Activated CD4-positive, alpha-beta T cell treated with anti-CD3 and anti-CD28 coated beads for 36 hours (primary cell): ENCODE measurements around the gene TTC23. TPM values are rescaled to one million over a fixed set of nuclear protein-coding genes. Genes with fewer than 3 reads are reported as not detected.
A peak's percentile ranks its signal among the peaks of the same experiment; 100 is the strongest.

Source experiments
- ATAC-seq: fragments of 200-7000 bp; cut with Tn5 transposase; one replicate; pipeline ENCODE4 v1.10.0; 2021; ENCODE audit warnings: mild to moderate bottlenecking, moderate library complexity
- CTCF ChIA-PET: fragments of 350-600 bp; sonication (Branson Sonifier 250); formaldehyde crosslinking; loops from one replicate; lab custom pipeline; 2021; ENCODE audit warnings: antibody characterized with exemption; lab: Charles Lee
- POLR2A ChIA-PET: fragments of 350-600 bp; sonication (Branson Sonifier 250); formaldehyde crosslinking; loops from one replicate; lab custom pipeline; 2021; ENCODE audit warnings: antibody characterized with exemption, inconsistent platforms; lab: Charles Lee
- DNase-seq: peaks from one replicate; pipeline ENCODE4 v3.0.0-alpha.2; 2020
- H3K27ac Mint-ChIP-seq: one replicate; pipeline ENCODE4 v1.8.0; 2021; ENCODE audit warnings: mixed read lengths
- H3K27me3 Mint-ChIP-seq: one replicate; pipeline ENCODE4 v1.8.0; 2021; ENCODE audit warnings: mixed read lengths
- H3K36me3 Mint-ChIP-seq: one replicate; pipeline ENCODE4 v1.8.0; 2021; ENCODE audit warnings: low read depth, mixed read lengths
- H3K4me1 Mint-ChIP-seq: one replicate; pipeline ENCODE4 v1.8.0; 2021; ENCODE audit warnings: mixed read lengths
- H3K4me3 Mint-ChIP-seq: one replicate; pipeline ENCODE4 v1.8.0; 2021; ENCODE audit warnings: mild to moderate bottlenecking, moderate library complexity, mixed read lengths
- H3K9me3 Mint-ChIP-seq: one replicate; pipeline ENCODE4 v1.8.0; 2021; ENCODE audit warnings: low read depth, mixed read lengths
- intact Hi-C, 2 experiments: fragments of 100-400 bp; cut with DNase I in 1 of 2; cut with micrococcal nuclease in 1 of 2; formaldehyde crosslinking; loops; one replicate each; pipeline versions ENCODE4 v1.14.2 to v1.15.1; 2022 to 2024; cut with DNase I, micrococcal nuclease
- total RNA-seq, 2 experiments: library from RNA; stranded (reverse); gene quantifications; one replicate each; pipeline ENCODE4 v1.2.3, GENCODE V29; 2021

TTC23 gene
- total RNA-seq, 2 experiments from 2014 or later, result 5.5 to 9.0 TPM

DNA sequence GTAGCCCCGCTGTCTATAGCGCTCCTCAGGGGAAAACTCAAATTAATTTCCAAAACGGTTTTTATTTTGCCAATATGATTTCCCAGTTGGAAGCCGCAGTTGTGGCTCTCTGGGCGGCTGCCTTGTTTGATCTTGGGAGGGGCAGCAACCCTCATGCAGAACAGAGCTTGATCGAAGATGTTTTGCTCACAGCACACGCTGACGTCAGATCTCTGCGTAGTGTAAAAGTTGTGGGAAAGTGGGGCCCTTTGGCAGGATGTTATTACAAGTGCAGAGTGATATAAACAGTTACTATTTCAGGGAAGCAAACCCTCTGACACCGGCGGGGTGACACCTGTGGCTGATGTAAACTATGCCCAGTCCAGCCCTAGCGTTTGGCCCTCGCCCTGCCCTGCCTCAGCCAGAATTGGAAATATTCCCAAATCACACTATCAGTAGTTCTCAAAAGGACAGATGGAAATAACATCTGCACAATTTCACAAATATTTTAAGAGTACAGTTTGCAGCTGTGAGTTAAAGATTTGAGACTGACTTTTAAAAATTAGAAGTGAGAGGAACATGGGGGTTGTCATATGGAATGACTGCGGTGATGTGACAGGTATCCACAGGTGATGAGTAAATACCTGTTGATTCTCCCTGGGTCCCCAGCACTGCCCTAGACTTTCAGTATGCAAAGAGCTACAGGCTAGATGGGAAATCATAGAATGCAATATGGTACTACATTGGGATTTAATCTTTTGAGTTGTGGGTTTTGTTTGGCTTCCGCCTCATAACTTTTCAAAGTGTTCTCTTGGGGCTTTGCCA lies 142.8 kb downstream of the TTC23 start:
- Mint-ChIP-seq H3K27me3 (peaks cover 31% of the 10 kb centered on the region), H3K36me3 (no peaks in the 10 kb centered on the region), H3K4me1 (no peaks in the 10 kb centered on the region), H3K27ac (no peak overlapping the region), H3K9me3 (no peaks in the 10 kb centered on the region), H3K4me3 (peak overlapping the region; percentile 1)
- DNase-seq (no peak), ATAC-seq (no peak)
- intact Hi-C loops, result no loop called here
- ChIA-PET POLR2A (no interaction called here), CTCF (interaction anchor here (0.6 to 1.9 kb wide), 6 partner anchors 11 to 610 kb away, joined by 3 to 8 read pairs (median 3); no protein-coding TSS in a partner anchor)

GRCh38 chr15:99105514-99106341 lies 143.7 kb downstream of the TTC23 start:
- CTCF ChIA-PET, result interaction anchor here (0.5 to 1.9 kb wide), 23 partner anchors 12 to 880 kb away, joined by 3 to 8 read pairs (median 4); no protein-coding TSS in a partner anchor
- no peaks in the 10 kb centered on the region for H3K9me3 Mint-ChIP-seq
- DNase-seq (peak; percentile 67), ATAC-seq (peak; percentile 74)
- H3K4me3 Mint-ChIP-seq, result peak overlapping the region; percentile 26
- intact Hi-C loops, result loop anchor here (1.0 to 2.0 kb wide), 3 partner anchors 108 to 649 kb away; no protein-coding TSS in a partner anchor
- H3K36me3 Mint-ChIP-seq, result no peaks in the 10 kb centered on the region
- H3K27me3 Mint-ChIP-seq, result peaks cover 34% of the 10 kb centered on the region
- POLR2A ChIA-PET, result no interaction called here
- no peak overlapping the region for H3K27ac Mint-ChIP-seq
- H3K4me1 Mint-ChIP-seq, result no peaks in the 10 kb centered on the region

DNA sequence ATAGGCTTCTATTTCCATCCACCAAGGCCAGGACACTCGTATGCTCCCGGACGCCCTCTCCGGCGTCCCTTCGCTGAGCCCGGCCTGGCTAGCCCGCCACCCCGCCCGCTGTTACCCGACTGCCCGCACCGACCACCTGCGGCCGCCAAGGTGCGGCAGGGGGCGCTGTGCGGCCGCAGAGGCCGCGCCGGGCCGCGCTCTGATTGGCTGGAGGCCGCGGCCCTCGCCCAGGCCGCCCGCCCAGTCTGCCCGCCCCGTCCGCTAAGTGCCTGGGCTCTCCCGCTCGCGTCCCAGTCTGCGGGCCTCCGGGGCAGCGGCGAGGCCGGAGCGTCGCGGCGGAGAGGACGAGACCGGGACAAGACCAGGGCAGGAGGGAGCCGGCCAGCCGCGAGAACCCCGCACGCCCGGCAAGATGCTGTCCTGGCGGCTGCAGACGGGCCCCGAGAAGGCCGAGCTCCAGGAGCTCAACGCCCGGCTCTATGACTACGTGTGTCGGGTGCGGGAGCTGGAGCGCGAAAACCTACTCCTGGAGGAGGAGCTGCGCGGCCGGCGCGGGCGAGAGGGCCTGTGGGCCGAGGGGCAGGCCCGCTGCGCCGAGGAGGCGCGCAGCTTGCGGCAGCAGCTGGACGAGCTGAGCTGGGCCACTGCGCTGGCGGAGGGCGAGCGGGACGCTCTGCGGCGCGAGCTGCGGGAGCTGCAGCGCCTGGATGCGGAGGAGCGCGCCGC lies 144.4 kb downstream of the TTC23 start, which contains the start of gene SYNM:
Gene SYNM, plus strand, starts transcription at position 293 of the 726 bp plus-strand sequence. Its CDS starts 120 bp downstream, at position 413.
- ChIA-PET CTCF (interaction anchor here (0.6 to 1.9 kb wide), 22 partner anchors 13 to 651 kb away, joined by 3 to 8 read pairs (median 4); no protein-coding TSS in a partner anchor), POLR2A (no interaction called here)
- ATAC-seq, result peak; percentile 63
- Mint-ChIP-seq H3K4me1 (no peaks in the 10 kb centered on the region), H3K4me3 (peak within 1 kb of the TSS; percentile 51), H3K36me3 (no peaks in the 10 kb centered on the region), H3K27me3 (peaks cover 39% of the 10 kb centered on the region), H3K9me3 (no peaks in the 10 kb centered on the region), H3K27ac (no peak within 1 kb of the TSS)
- intact Hi-C loops, result loop anchor here (1.0 to 2.0 kb wide), 3 partner anchors 108 to 650 kb away; no protein-coding TSS in a partner anchor
- peak; percentile 64 for DNase-seq

DNA sequence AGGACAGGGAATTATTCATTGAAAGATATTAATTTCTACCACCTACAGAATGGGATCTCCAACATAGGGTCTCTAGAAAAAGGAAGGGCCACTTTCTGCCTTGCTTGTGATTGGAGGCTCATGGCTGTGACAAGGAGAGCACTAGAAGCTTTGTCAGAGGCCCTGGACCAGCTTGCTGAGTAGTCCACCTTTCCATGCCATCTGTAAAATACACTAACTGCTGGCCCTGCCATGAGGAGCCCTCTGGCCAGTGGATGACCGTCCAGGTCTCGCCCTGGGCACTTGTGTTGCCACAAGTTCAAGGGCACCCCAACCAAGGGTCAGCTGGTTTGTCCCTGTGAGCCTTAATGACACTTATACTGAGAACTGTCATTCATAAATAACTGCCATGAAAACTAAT lies 146.1 kb downstream of the TTC23 start:
- Mint-ChIP-seq H3K9me3 (no peaks in the 10 kb centered on the region), H3K27ac (no peak overlapping the region), H3K27me3 (peaks cover 44% of the 10 kb centered on the region), H3K4me1 (no peaks in the 10 kb centered on the region), H3K4me3 (no peak overlapping the region), H3K36me3 (no peaks in the 10 kb centered on the region)
- no peak for ATAC-seq
- CTCF ChIA-PET, result interaction anchor here (1.0 to 1.3 kb wide), 4 partner anchors 27 to 631 kb away, joined by 3 to 6 read pairs (median 4); partner anchors contain the start of gene LYSMD4
- DNase-seq, result no peak
- POLR2A ChIA-PET, result no interaction called here
- intact Hi-C loops, result no loop called here

DNA sequence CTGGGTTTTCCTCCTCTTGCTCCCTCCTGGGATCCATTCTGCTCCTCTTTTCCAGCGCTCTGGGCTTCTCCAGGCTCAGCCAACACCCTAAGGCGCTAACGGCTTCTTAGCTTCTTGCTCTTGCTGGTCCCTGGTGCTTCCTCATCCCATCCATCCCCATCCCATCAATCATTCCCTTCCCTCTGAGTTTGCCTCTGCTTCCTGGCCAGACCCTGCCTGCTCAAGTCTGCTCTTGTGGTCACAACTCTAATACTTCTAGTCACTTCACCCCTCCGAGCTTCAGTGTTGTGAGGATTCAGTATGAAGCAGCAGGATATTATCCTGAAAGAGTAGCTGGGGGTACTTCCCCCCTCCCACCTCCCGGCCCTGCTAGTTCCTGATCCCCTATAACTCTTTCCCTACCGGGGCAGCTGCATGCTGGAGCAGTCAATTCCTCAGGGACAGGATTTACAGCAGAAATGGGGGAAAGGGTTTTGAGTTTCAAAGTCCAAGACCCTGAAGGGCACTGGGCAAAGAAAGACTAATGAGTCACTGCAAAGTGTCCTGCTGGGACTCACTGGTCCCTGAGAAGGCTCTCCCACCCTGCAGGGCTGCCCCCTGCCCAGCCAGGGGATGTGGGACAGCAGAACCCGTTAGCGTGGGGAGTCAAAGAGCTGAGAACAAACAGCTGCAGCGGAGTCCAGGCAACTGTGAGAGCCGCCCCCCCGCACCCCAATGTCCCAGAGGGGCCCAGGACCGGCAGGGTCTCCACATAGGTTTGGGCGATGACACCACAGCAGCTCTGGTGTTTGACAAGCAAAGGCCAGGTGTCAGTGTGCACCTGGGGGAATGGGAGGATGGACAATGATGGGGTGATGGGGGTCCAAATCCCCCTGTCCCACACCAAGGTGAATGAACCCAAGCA lies 146.8 kb downstream of the TTC23 start:
- DNase-seq (no peak), ATAC-seq (no peak)
- no peaks in the 10 kb centered on the region for H3K4me1 Mint-ChIP-seq
- no peak overlapping the region for H3K4me3 Mint-ChIP-seq
- no peak overlapping the region for H3K27ac Mint-ChIP-seq
- no peaks in the 10 kb centered on the region for H3K36me3 Mint-ChIP-seq
- intact Hi-C loops, result no loop called here
- ChIA-PET POLR2A (no interaction called here), CTCF (interaction anchor here (1.0 to 1.6 kb wide), 5 partner anchors 23 to 631 kb away, joined by 3 to 6 read pairs (median 3); partner anchors contain the start of gene LYSMD4)
- H3K9me3 Mint-ChIP-seq, result no peaks in the 10 kb centered on the region
- H3K27me3 Mint-ChIP-seq, result peaks cover 46% of the 10 kb centered on the region

- POLR2A ChIA-PET, result interaction anchor here (0.7 kb wide), 1 partner anchor 697 kb away, joined by 3 read pairs; no protein-coding TSS in a partner anchor
- DNase-seq, result no peak
- CTCF ChIA-PET, result interaction anchor here (0.7 to 1.6 kb wide), 10 partner anchors 16 to 586 kb away, joined by 3 to 7 read pairs (median 3); no protein-coding TSS in a partner anchor
- Mint-ChIP-seq H3K9me3 (no peaks in the 10 kb centered on the region), H3K36me3 (no peaks in the 10 kb centered on the region), H3K4me1 (no peaks in the 10 kb centered on the region), H3K27ac (no peak overlapping the region), H3K4me3 (no peak overlapping the region), H3K27me3 (peaks cover 38% of the 10 kb centered on the region)
- intact Hi-C loops, result no loop called here
- no peak for ATAC-seq
Observed at GRCh38 chr15:99101501-99101900, 147.9 kb downstream of the TTC23 start.

DNA sequence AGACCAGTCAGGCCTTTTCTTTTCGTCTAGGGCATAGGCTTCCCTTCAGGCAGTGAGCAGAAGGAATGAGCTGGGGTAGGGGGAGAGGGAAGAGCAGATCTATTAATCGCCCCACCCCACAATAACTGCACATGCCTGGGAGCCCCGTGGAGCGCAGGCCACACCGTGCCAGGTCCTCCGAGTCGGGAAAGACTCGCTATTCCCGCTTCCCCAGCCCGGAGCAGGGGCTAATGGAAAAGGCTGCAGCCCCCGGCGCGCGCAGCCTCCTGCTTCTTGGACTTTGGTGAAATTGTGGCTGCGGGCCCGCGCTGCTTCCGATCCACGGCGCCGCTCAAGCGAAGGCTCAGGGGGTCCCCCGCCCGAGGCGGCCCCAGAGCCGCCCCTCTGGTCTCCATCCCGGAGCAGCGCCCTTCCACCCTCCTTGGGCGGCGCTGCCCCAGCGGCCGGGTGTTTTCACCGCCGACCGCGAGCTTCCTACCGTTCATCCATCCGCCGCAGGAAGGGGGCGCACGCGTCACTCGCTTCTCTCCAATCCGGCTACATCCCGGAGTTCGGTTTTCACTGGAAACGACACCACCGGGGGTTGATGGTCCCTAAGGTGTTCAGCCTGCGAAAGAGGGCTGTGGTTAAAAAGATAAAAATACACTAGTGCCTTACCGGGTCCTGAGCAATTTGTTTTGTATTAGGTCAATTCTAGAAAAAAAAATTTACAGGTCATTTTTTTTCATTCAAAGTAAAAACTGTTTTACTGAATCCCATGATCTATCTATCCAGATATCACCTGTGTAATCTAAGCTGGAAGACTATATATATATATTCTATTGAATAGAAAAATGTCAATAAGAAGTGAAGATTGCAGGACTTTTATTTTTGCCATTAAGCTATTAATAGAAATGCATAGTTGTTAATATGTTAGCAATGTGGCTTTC lies 148.9 kb downstream of the TTC23 start:
- no peaks in the 10 kb centered on the region for H3K4me1 Mint-ChIP-seq
- peaks cover 31% of the 10 kb centered on the region for H3K27me3 Mint-ChIP-seq
- ChIA-PET CTCF (interaction anchor here (0.5 to 1.5 kb wide), 19 partner anchors 12 to 759 kb away, joined by 3 to 7 read pairs (median 3); no protein-coding TSS in a partner anchor), POLR2A (interaction anchor here (0.7 kb wide), 1 partner anchor 14 kb away, joined by 5 read pairs; no protein-coding TSS in a partner anchor)
- ATAC-seq (peak; percentile 37), DNase-seq (peak; percentile 78)
- H3K4me3 Mint-ChIP-seq, result no peak overlapping the region
- no peak overlapping the region for H3K27ac Mint-ChIP-seq
- no peaks in the 10 kb centered on the region for H3K36me3 Mint-ChIP-seq
- no peaks in the 10 kb centered on the region for H3K9me3 Mint-ChIP-seq
- intact Hi-C loops, result loop anchor here (1.0 kb wide), 1 partner anchor 113 kb away; no protein-coding TSS in a partner anchor

GRCh38 chr15:99099661-99100060 lies 149.7 kb downstream of the TTC23 start:
- Mint-ChIP-seq H3K9me3 (no peaks in the 10 kb centered on the region), H3K27ac (no peak overlapping the region), H3K27me3 (peaks cover 31% of the 10 kb centered on the region), H3K4me1 (no peaks in the 10 kb centered on the region), H3K36me3 (no peaks in the 10 kb centered on the region), H3K4me3 (no peak overlapping the region)
- POLR2A ChIA-PET, result no interaction called here
- DNase-seq (no peak), ATAC-seq (no peak)
- CTCF ChIA-PET, result interaction anchor here (0.6 to 1.5 kb wide), 3 partner anchors 13 to 306 kb away, joined by 3 to 5 read pairs (median 4); no protein-coding TSS in a partner anchor
- intact Hi-C loops, result loop anchor here (1.0 kb wide), 1 partner anchor 114 kb away; no protein-coding TSS in a partner anchor

GRCh38 chr15:99098991-99099390 lies 150.4 kb downstream of the TTC23 start:
- CTCF ChIA-PET, result interaction anchor here (0.9 to 1.3 kb wide), 3 partner anchors 16 to 22 kb away, joined by 3 read pairs; no protein-coding TSS in a partner anchor
- Mint-ChIP-seq H3K9me3 (no peaks in the 10 kb centered on the region), H3K36me3 (no peaks in the 10 kb centered on the region), H3K27me3 (peaks cover 31% of the 10 kb centered on the region), H3K4me1 (no peaks in the 10 kb centered on the region), H3K27ac (no peak overlapping the region), H3K4me3 (no peak overlapping the region)
- DNase-seq (no peak), ATAC-seq (no peak)
- intact Hi-C loops, result no loop called here
- POLR2A ChIA-PET, result no interaction called here
